ENCODE results near the gene TUBGCP3. TPM values are rescaled to one million over a fixed set of nuclear protein-coding genes. Genes with fewer than 3 reads are reported as not detected.

Gene TUBGCP3
- polyA plus RNA-seq, 4 donors, result 5.4 to 21.2 (median 13.2) TPM

DNA sequence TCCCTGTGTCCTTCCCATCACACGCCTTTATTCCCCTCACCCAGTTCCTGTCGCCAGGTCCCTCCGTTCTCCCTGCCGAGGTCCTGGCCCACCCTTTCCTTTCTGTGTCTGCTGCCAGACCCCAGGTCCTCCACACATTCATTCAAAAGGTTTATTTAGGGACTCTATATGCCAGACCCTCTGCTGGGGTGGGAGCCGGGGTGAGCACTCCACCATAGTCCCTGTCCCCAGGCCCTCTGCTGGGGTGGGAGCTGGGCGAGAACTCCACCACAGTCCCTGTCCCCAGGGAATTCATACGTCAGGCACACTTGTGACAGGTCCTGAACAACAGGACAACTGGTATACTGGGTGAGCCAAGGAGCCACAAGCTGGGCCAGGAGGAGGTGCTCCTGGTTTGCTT, 34.4 kb upstream of the TUBGCP3 start:
- Histone ChIP-seq H3K4me3 (ENCODE audit: low read depth in 1 of 3, low read length in 3 of 3) (no peak overlapping the region), H3K27me3 (ENCODE audit: control insufficient read depth in 3 of 3, insufficient read depth in 3 of 3, low read length in 3 of 3) (no peaks in the 10 kb centered on the region), H3K9me3 (ENCODE audit: control insufficient read depth in 2 of 2, insufficient read depth in 1 of 2, low read depth in 1 of 2, low read length in 1 of 2) (no peaks in the 10 kb centered on the region), H3K27ac (ENCODE audit: low read depth in 1 of 3, low read length in 2 of 3) (no peak overlapping the region), H3K4me1 (ENCODE audit: control insufficient read depth in 3 of 3, insufficient read depth in 2 of 3, low read depth in 1 of 3, low read length in 2 of 3) (no peaks in the 10 kb centered on the region), H3K36me3 (ENCODE audit: control insufficient read depth in 3 of 3, insufficient read depth in 2 of 3, low read depth in 1 of 3, low read length in 3 of 3) (no peaks in the 10 kb centered on the region)
- WGBS, 3 donors, result 67 to 76% (median 75%) methylated on average over 7 of the region's 7 CpGs
- FAIRE-seq (no peak), DNase-seq (no peak)

DNA sequence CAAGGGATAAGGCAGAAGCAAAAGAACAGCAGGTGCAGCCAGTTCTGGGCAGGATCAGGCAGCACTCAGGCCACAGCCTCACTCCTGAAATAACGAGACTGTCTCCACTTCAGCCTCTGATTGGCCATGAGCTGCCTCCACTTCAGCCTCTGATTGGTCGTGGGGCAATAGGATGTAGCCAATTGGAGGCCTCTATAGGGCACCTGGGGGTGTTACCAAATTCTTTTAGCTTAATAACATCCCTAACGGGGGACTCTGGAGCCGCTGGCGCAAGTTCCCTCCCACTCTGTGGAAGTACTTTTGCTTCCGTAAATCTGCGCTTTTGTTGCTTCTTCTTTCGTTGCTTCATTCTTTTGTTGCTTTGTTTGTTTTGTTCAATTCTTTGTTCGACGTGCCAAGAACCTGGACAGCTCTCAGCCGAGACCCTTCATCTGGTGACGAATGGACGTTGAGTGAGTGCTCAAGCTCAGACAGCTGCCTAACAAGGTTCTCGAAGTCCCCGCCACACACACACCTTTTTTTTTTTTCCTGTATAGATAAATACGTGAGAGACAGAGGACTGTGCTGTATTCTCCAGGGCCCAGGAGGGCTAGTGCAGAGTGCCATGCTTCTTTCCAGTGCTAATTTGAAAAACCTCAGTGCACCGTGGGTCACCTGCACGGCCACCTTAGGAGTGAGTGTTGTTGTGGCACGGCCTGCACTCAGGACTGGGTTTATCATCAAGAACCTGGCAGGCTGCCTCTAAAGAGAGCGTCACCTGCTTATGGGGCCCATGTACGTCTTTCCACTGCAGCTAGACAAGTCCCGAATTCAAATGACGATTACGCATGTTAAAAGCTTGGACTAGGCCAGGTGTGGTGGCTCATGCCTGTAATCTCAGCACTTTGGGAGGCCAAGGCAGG, 32.0 kb upstream of the TUBGCP3 start:
- no peak overlapping the region for H3K4me3 ChIP-seq (ENCODE audit: low read depth in 1 of 3, low read length in 3 of 3)
- no peaks in the 10 kb centered on the region for H3K4me1 ChIP-seq (ENCODE audit: control insufficient read depth in 3 of 3, insufficient read depth in 2 of 3, low read depth in 1 of 3, low read length in 2 of 3)
- no peaks in the 10 kb centered on the region for H3K36me3 ChIP-seq (ENCODE audit: control insufficient read depth in 3 of 3, insufficient read depth in 2 of 3, low read depth in 1 of 3, low read length in 3 of 3)
- no peak for DNase-seq
- H3K27ac ChIP-seq (ENCODE audit: low read depth in 1 of 3, low read length in 2 of 3), result no peak overlapping the region
- H3K27me3 ChIP-seq (ENCODE audit: control insufficient read depth in 3 of 3, insufficient read depth in 3 of 3, low read length in 3 of 3), result peaks cover 0 to 7% (median 0%) of the 10 kb centered on the region in 3 donors
- H3K9me3 ChIP-seq (ENCODE audit: control insufficient read depth in 2 of 2, insufficient read depth in 1 of 2, low read depth in 1 of 2, low read length in 1 of 2), result no peaks in the 10 kb centered on the region
- no peak for FAIRE-seq
- 54 to 72% (median 58%) methylated on average over 24 of the region's 24 CpGs for WGBS, 3 donors

DNA sequence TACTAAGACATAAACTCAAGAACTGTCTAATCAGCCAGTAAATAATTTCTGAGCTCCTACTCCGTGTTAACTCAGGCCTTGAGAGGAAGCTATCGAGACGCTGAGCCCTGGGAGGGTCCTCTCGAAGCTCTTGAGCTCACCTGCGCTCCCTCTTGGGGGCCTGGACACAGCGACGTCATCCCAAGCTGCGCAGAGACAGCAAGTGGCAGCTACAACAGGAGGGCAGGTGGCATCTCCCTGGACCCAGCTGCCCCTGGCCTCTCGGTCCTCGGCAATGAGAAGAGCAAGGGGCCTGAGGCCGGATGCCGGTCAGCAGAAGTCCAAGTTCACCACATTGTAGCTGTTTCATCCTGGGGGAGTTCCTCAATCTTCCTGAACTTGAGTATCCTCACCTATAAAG, 30.5 kb upstream of the TUBGCP3 start:
- no peak overlapping the region for H3K27ac ChIP-seq (ENCODE audit: low read depth in 1 of 3, low read length in 2 of 3)
- no peak for FAIRE-seq
- no peaks in the 10 kb centered on the region for H3K9me3 ChIP-seq (ENCODE audit: control insufficient read depth in 2 of 2, insufficient read depth in 1 of 2, low read depth in 1 of 2, low read length in 1 of 2)
- no peak for DNase-seq
- H3K27me3 ChIP-seq (ENCODE audit: control insufficient read depth in 3 of 3, insufficient read depth in 3 of 3, low read length in 3 of 3), result peaks cover 0 to 12% (median 0%) of the 10 kb centered on the region in 3 donors
- no peaks in the 10 kb centered on the region for H3K4me1 ChIP-seq (ENCODE audit: control insufficient read depth in 3 of 3, insufficient read depth in 2 of 3, low read depth in 1 of 3, low read length in 2 of 3)
- H3K36me3 ChIP-seq (ENCODE audit: control insufficient read depth in 3 of 3, insufficient read depth in 2 of 3, low read depth in 1 of 3, low read length in 3 of 3), result no peaks in the 10 kb centered on the region
- 88 to 91% (median 90%) methylated on average over 12 of the region's 12 CpGs for WGBS, 3 donors
- no peak overlapping the region for H3K4me3 ChIP-seq (ENCODE audit: low read depth in 1 of 3, low read length in 3 of 3)

DNA sequence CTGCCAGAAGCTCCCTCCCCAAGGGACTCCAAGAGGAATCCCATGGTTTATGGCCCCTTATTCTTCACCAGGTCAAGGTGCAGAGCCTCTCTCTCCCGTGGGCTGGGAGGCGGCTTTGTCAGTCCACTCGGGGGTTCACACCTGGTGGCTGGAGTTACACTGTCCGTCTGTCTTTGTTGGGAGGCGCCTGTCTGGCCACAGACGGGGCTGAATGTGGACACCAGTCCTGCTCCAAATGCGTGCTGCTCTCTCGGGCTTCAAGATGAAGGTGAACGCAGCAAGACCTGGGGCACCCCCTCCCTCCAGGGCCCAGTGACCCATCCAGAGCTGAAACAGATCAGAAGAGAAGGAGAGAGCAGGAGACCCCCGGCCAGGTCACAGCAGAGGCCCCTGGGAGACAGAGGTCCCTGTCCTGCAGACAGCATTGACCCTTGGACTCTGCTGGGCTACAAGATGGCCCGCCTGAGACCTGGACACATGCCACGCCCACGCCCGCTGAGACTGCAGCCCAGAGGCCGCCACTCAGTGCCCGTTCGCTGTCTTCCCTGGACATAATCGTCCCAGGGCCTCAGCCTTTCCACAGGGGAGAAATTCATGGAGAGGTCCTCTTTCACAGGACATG, 29.9 kb upstream of the TUBGCP3 start:
- peaks cover 0 to 12% (median 0%) of the 10 kb centered on the region in 3 donors for H3K27me3 ChIP-seq (ENCODE audit: control insufficient read depth in 3 of 3, insufficient read depth in 3 of 3, low read length in 3 of 3)
- 60 to 81% (median 61%) methylated on average over 18 of the region's 18 CpGs for WGBS, 3 donors
- no peaks in the 10 kb centered on the region for H3K4me1 ChIP-seq (ENCODE audit: control insufficient read depth in 3 of 3, insufficient read depth in 2 of 3, low read depth in 1 of 3, low read length in 2 of 3)
- no peaks in the 10 kb centered on the region for H3K36me3 ChIP-seq (ENCODE audit: control insufficient read depth in 3 of 3, insufficient read depth in 2 of 3, low read depth in 1 of 3, low read length in 3 of 3)
- DNase-seq (no peak), FAIRE-seq (no peak)
- no peaks in the 10 kb centered on the region for H3K9me3 ChIP-seq (ENCODE audit: control insufficient read depth in 2 of 2, insufficient read depth in 1 of 2, low read depth in 1 of 2, low read length in 1 of 2)
- H3K4me3 ChIP-seq (ENCODE audit: low read depth in 1 of 3, low read length in 3 of 3), result no peak overlapping the region
- H3K27ac ChIP-seq (ENCODE audit: low read depth in 1 of 3, low read length in 2 of 3), result no peak overlapping the region

DNA sequence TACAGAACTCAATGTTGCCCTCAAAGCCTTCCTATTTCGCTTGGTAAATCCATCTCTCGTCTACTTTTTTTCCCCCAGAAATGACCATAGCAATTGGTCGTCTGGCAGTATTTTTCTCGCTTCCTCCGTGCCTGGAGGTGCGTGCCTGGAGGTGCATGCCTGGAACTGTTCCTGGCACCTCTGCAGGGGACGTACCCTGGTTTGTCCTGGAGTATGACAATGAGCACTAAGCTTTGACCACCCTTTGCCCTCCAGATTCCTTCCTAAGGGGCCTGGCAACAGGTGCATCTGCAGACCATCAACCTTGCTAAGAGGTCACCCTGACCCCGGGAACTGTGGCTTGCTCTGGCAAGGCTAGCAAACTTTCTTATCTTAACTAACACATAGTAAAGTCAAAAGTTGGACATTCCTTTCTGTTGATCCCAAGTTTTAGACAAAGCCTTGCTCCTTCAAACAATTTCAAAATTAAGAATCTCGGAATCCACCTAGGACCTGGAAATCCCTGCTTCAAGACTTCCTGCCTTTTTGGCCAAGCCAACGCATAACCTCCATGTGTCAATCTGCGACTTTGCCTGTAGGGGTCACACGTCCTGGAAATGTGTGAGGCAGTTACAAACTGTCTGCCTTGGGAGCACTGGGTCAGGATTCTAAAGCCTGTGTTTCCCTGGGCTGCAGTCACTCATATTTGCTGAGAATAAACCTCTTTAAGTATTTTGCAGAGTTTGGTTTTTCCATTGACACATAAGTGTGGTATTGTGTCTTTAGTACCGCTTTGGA, 28.8 kb upstream of the TUBGCP3 start:
- Histone ChIP-seq H3K36me3 (ENCODE audit: control insufficient read depth in 3 of 3, insufficient read depth in 2 of 3, low read depth in 1 of 3, low read length in 3 of 3) (no peaks in the 10 kb centered on the region), H3K27me3 (ENCODE audit: control insufficient read depth in 3 of 3, insufficient read depth in 3 of 3, low read length in 3 of 3) (peaks cover 0 to 12% (median 0%) of the 10 kb centered on the region in 3 donors), H3K27ac (ENCODE audit: low read depth in 1 of 3, low read length in 2 of 3) (no peak overlapping the region), H3K4me1 (ENCODE audit: control insufficient read depth in 3 of 3, insufficient read depth in 2 of 3, low read depth in 1 of 3, low read length in 2 of 3) (no peaks in the 10 kb centered on the region), H3K4me3 (ENCODE audit: low read depth in 1 of 3, low read length in 3 of 3) (no peak overlapping the region), H3K9me3 (ENCODE audit: control insufficient read depth in 2 of 2, insufficient read depth in 1 of 2, low read depth in 1 of 2, low read length in 1 of 2) (no peaks in the 10 kb centered on the region)
- no peak for FAIRE-seq
- whole genome bisulfite sequencing, 3 donors, result 56 to 60% (median 60%) methylated on average over 13 of the region's 13 CpGs
- peak; percentile 45 to 62 for DNase-seq

DNA sequence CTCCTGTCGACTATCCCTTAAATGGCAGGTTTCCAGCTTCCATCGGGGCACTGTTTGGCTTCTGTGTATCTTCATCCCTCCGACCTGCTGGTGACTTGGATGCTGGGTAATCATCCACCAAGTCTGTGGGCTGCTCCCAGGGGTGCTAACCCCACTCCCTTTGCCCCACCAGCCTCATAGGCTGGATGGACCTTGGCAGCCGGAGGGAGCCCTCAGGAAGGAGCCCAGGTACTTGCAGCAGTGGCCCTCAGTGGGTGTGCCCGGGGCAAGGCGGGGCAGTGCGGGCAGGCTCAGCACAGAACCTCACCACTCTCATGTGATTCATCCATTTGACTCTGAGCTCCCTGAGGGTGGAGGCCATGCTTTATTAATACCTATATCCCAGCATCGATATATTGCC, 27.4 kb upstream of the TUBGCP3 start:
- FAIRE-seq (no peak), DNase-seq (no peak)
- Histone ChIP-seq H3K36me3 (ENCODE audit: control insufficient read depth in 3 of 3, insufficient read depth in 2 of 3, low read depth in 1 of 3, low read length in 3 of 3) (no peaks in the 10 kb centered on the region), H3K4me1 (ENCODE audit: control insufficient read depth in 3 of 3, insufficient read depth in 2 of 3, low read depth in 1 of 3, low read length in 2 of 3) (no peaks in the 10 kb centered on the region), H3K27ac (ENCODE audit: low read depth in 1 of 3, low read length in 2 of 3) (no peak overlapping the region), H3K4me3 (ENCODE audit: low read depth in 1 of 3, low read length in 3 of 3) (no peak overlapping the region), H3K27me3 (ENCODE audit: control insufficient read depth in 3 of 3, insufficient read depth in 3 of 3, low read length in 3 of 3) (peaks cover 0 to 12% (median 0%) of the 10 kb centered on the region in 3 donors), H3K9me3 (ENCODE audit: control insufficient read depth in 2 of 2, insufficient read depth in 1 of 2, low read depth in 1 of 2, low read length in 1 of 2) (no peaks in the 10 kb centered on the region)
- 39 to 80% (median 65%) methylated on average over 8 of the region's 8 CpGs for WGBS, 3 donors

DNA sequence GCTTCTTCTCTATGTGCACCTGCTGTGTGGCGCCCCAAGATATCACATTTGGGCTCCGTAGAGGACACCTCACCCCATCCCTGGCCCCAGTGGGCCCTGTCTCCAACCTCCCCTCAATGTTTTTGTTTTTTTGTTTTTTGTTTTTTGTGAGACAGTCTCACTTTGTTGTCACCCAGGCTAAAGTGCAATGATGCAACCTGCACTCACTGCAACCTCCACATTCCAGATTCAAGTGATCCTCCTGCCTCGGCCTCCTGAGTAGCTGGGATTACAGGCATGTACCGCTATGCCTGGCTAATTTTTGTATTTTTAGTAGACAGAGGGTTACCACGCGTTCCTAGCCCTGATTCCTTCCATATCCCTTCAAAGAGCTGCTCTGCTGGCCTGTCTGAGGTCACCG, 26.9 kb upstream of the TUBGCP3 start:
- no peak for FAIRE-seq
- no peak for DNase-seq
- H3K9me3 ChIP-seq (ENCODE audit: control insufficient read depth in 2 of 2, insufficient read depth in 1 of 2, low read depth in 1 of 2, low read length in 1 of 2), result no peaks in the 10 kb centered on the region
- no peaks in the 10 kb centered on the region for H3K36me3 ChIP-seq (ENCODE audit: control insufficient read depth in 3 of 3, insufficient read depth in 2 of 3, low read depth in 1 of 3, low read length in 3 of 3)
- H3K27me3 ChIP-seq (ENCODE audit: control insufficient read depth in 3 of 3, insufficient read depth in 3 of 3, low read length in 3 of 3), result peaks cover 0 to 12% (median 0%) of the 10 kb centered on the region in 3 donors
- H3K4me1 ChIP-seq (ENCODE audit: control insufficient read depth in 3 of 3, insufficient read depth in 2 of 3, low read depth in 1 of 3, low read length in 2 of 3), result no peaks in the 10 kb centered on the region
- 82 to 92% (median 91%) methylated on average over 7 of the region's 7 CpGs for whole genome bisulfite sequencing, 3 donors
- H3K4me3 ChIP-seq (ENCODE audit: low read depth in 1 of 3, low read length in 3 of 3), result no peak overlapping the region
- H3K27ac ChIP-seq (ENCODE audit: low read depth in 1 of 3, low read length in 2 of 3), result no peak overlapping the region

DNA sequence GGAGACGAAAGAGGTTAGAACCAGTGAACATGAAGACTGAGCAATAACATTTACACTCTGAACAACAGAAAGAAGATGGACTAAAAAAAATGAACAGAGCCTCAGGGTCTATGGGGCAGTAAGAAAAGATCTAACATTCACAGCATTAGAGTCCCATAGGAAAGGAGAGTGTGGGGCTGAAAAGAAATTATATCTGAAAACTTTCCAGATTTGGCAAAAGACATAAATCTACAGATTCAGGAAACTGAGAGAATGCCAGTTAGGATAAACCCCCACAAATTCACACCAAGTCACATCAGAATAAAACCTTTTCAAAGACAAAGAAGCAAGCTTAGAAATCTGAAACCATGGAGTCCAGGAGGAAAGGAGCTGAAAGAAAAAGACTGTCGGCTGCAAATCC, 20.3 kb upstream of the TUBGCP3 start:
- H3K4me1 ChIP-seq (ENCODE audit: control insufficient read depth in 3 of 3, insufficient read depth in 2 of 3, low read depth in 1 of 3, low read length in 2 of 3), result no peaks in the 10 kb centered on the region
- no peaks in the 10 kb centered on the region for H3K27me3 ChIP-seq (ENCODE audit: control insufficient read depth in 3 of 3, insufficient read depth in 3 of 3, low read length in 3 of 3)
- H3K27ac ChIP-seq (ENCODE audit: low read depth in 1 of 3, low read length in 2 of 3), result no peak overlapping the region
- no peaks in the 10 kb centered on the region for H3K36me3 ChIP-seq (ENCODE audit: control insufficient read depth in 3 of 3, insufficient read depth in 2 of 3, low read depth in 1 of 3, low read length in 3 of 3)
- FAIRE-seq (no peak), DNase-seq (no peak)
- H3K4me3 ChIP-seq (ENCODE audit: low read depth in 1 of 3, low read length in 3 of 3), result no peak overlapping the region
- no peaks in the 10 kb centered on the region for H3K9me3 ChIP-seq (ENCODE audit: control insufficient read depth in 2 of 2, insufficient read depth in 1 of 2, low read depth in 1 of 2, low read length in 1 of 2)
- WGBS, 3 donors, result 88 to 91% (median 90%) methylated on average over 2 of the region's 2 CpGs
